KMS-11 (cell line): ENCODE results near the gene LARP4B.

Source experiments
- H2AFZ ChIP-seq: fragments of 200-600 bp; sonication (generic); 2 replicates; pipeline ENCODE4 v1.6.1; 2016; ENCODE audit warnings: antibody characterized with exemption, mixed run types, low read depth
- H3K27ac ChIP-seq: fragments of 200-600 bp; sonication (generic); 2 replicates; pipeline ENCODE4 v1.6.1; 2016; ENCODE audit warnings: mild to moderate bottlenecking, mixed run types
- H3K27me3 ChIP-seq: fragments of 200-600 bp; sonication (generic); 2 replicates; pipeline ENCODE4 v1.6.1; 2017; ENCODE audit warnings: mild to moderate bottlenecking, low read depth, mixed run types, moderate library complexity; ENCODE audit not compliant: insufficient read depth
- H3K36me3 ChIP-seq: fragments of 200-600 bp; sonication (generic); 2 replicates; pipeline ENCODE4 v1.6.1; 2017; ENCODE audit warnings: mild to moderate bottlenecking, mixed run types; ENCODE audit not compliant: insufficient read depth
- H3K4me1 ChIP-seq: fragments of 200-600 bp; sonication (generic); 2 replicates; pipeline ENCODE4 v1.6.1; 2016; ENCODE audit warnings: mild to moderate bottlenecking, low read depth, mixed run types; ENCODE audit not compliant: poor library complexity, severe bottlenecking
- H3K4me2 ChIP-seq: fragments of 200-600 bp; sonication (generic); 2 replicates; pipeline ENCODE4 v1.7.0; 2016; ENCODE audit warnings: mild to moderate bottlenecking, mixed run types
- H3K4me3 ChIP-seq: fragments of 200-600 bp; sonication (generic); IDR thresholded peaks from 2 replicates; pipeline ENCODE4 v1.6.1; 2017; ENCODE audit warnings: low read depth, low read length, mixed read lengths; ENCODE audit not compliant: insufficient read depth
- H3K79me2 ChIP-seq: fragments of 200-600 bp; sonication (generic); 2 replicates; pipeline ENCODE4 v1.6.1; 2016; ENCODE audit warnings: low read depth, mixed run types; ENCODE audit not compliant: insufficient read depth
- H3K9ac ChIP-seq: fragments of 200-600 bp; sonication (generic); 2 replicates; pipeline ENCODE4 v1.6.1; 2016; ENCODE audit warnings: mild to moderate bottlenecking, mixed run types
- H4K20me1 ChIP-seq: fragments of 200-600 bp; sonication (generic); 2 replicates; pipeline ENCODE4 v1.6.1; 2016; ENCODE audit warnings: mild to moderate bottlenecking, mixed run types; ENCODE audit not compliant: insufficient read depth
- TF ChIP-seq, protein P1 (sequence below): fragments of 200-600 bp; sonication (generic); conservative IDR thresholded peaks from 2 replicates; pipeline ENCODE4 v1.6.1; 2017; ENCODE audit warnings: low read depth, mild to moderate bottlenecking, antibody characterized with exemption, low read length, moderate library complexity, mixed read lengths

The LARP4B gene

GRCh38 chr10:931326-932318 lies at the start of gene LARP4B:
Gene LARP4B (minus strand): TSS chr10:931705. CDS start chr10:885721, 45,984 bp downstream.
- Histone ChIP-seq H3K4me3 (no peak within 1 kb of the TSS), H3K4me1 (peaks cover 23% of the 10 kb centered on the region), H3K4me2 (peak within 1 kb of the TSS; percentile 75), H3K9ac (peak within 1 kb of the TSS; percentile 75), H3K79me2 (peaks cover 41% of the 10 kb centered on the region), H3K27ac (peak within 1 kb of the TSS; percentile 61), H4K20me1 (peaks cover 37% of the 10 kb centered on the region), H3K27me3 (no peaks in the 10 kb centered on the region), H3K36me3 (no peaks in the 10 kb centered on the region; the same call in 1 of the 2 replicates), H2AFZ (no peak within 1 kb of the TSS)
- TF ChIP-seq, protein P1, sequence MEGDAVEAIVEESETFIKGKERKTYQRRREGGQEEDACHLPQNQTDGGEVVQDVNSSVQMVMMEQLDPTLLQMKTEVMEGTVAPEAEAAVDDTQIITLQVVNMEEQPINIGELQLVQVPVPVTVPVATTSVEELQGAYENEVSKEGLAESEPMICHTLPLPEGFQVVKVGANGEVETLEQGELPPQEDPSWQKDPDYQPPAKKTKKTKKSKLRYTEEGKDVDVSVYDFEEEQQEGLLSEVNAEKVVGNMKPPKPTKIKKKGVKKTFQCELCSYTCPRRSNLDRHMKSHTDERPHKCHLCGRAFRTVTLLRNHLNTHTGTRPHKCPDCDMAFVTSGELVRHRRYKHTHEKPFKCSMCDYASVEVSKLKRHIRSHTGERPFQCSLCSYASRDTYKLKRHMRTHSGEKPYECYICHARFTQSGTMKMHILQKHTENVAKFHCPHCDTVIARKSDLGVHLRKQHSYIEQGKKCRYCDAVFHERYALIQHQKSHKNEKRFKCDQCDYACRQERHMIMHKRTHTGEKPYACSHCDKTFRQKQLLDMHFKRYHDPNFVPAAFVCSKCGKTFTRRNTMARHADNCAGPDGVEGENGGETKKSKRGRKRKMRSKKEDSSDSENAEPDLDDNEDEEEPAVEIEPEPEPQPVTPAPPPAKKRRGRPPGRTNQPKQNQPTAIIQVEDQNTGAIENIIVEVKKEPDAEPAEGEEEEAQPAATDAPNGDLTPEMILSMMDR: no peak

- Histone ChIP-seq H3K4me1 (no peaks in the 10 kb centered on the region), H3K9ac (no peak overlapping the region), H3K36me3 (no peaks in the 10 kb centered on the region), H4K20me1 (no peaks in the 10 kb centered on the region), H3K27ac (no peak overlapping the region), H3K4me2 (no peak overlapping the region), H3K27me3 (no peaks in the 10 kb centered on the region), H3K4me3 (no peak overlapping the region), H2AFZ (no peak overlapping the region), H3K79me2 (no peaks in the 10 kb centered on the region)
- TF ChIP-seq, protein P1: no peak
Measured at GRCh38 chr10:980468-981093, 49.1 kb upstream of the LARP4B start.

- Histone ChIP-seq H3K9ac (no peak overlapping the region), H3K27ac (no peak overlapping the region), H3K36me3 (no peaks in the 10 kb centered on the region), H3K4me3 (no peak overlapping the region), H3K4me1 (no peaks in the 10 kb centered on the region), H4K20me1 (no peaks in the 10 kb centered on the region), H3K79me2 (no peaks in the 10 kb centered on the region), H2AFZ (no peak overlapping the region), H3K4me2 (no peak overlapping the region), H3K27me3 (no peaks in the 10 kb centered on the region)
- TF ChIP-seq, protein P1: no peak
Measured at GRCh38 chr10:978826-979421, 47.4 kb upstream of the LARP4B start.

- no peak overlapping the region for H2AFZ ChIP-seq
- no peaks in the 10 kb centered on the region for H3K36me3 ChIP-seq
- no peak overlapping the region for H3K4me2 ChIP-seq
- H3K27me3 ChIP-seq: no peaks in the 10 kb centered on the region
- no peaks in the 10 kb centered on the region for H3K4me1 ChIP-seq
- no peaks in the 10 kb centered on the region for H4K20me1 ChIP-seq
- TF ChIP-seq, protein P1: no peak
- no peak overlapping the region for H3K4me3 ChIP-seq
- H3K27ac ChIP-seq: no peak overlapping the region
- no peak overlapping the region for H3K9ac ChIP-seq
- no peaks in the 10 kb centered on the region for H3K79me2 ChIP-seq
Measured at GRCh38 chr10:976316-976715, 44.8 kb upstream of the LARP4B start.
